ENCODE measurements around the gene ADH7.
A peak's percentile ranks its signal among the peaks of the same experiment; 100 is the strongest.
"Not testable (repeated sequence)": the region's sequence is repeated elsewhere in the genome, so short reads cannot be mapped to it uniquely, and the experiment has no call there.

- TF ChIP-seq CTCF (IDR thresholded peaks at IDR 0.05): peak in 3 of 6 experiments; percentile 6 to 24 (median 12)
- not testable (repeated sequence) for TF ChIP-seq POLR2A (IDR thresholded peaks at IDR 0.05)
Measured at GRCh38 chr4:99377341-99377740, 57.8 kb downstream of the ADH7 start.

All from esophagus squamous epithelium (tissue), 4 donors.